ENCODE results near the gene HS2ST1.

HS2ST1 gene

GRCh38 chr1:87144316-87144895 lies 230.0 kb downstream of the HS2ST1 start:
- DNase-seq = no peak

GRCh38 chr1:87144981-87145380 lies 230.5 kb downstream of the HS2ST1 start:
- no peak for DNase-seq

GRCh38 chr1:87146538-87146937 lies 232.1 kb downstream of the HS2ST1 start:
- peak; percentile 15 for DNase-seq

- no peak for DNase-seq
Observed at GRCh38 chr1:87146986-87147385, 232.6 kb downstream of the HS2ST1 start.

- DNase-seq = no peak
Observed at GRCh38 chr1:87147851-87148250, 233.4 kb downstream of the HS2ST1 start.

GRCh38 chr1:87148661-87149060 lies 234.2 kb downstream of the HS2ST1 start:
- DNase-seq = no peak

GRCh38 chr1:87149241-87150041 lies 235.0 kb downstream of the HS2ST1 start:
- DNase-seq = no peak

GRCh38 chr1:87150143-87150542 lies 235.7 kb downstream of the HS2ST1 start:
- no peak for DNase-seq

- peak; percentile 31 for DNase-seq
Observed at GRCh38 chr1:87151500-87152421, 237.3 kb downstream of the HS2ST1 start.

GRCh38 chr1:87154384-87154783 lies 239.9 kb downstream of the HS2ST1 start:
- DNase-seq = no peak

- no peak for DNase-seq
Observed at GRCh38 chr1:87155170-87155569, 240.7 kb downstream of the HS2ST1 start.

GRCh38 chr1:87155648-87156047 lies 241.2 kb downstream of the HS2ST1 start:
- no peak for DNase-seq

- no peak for DNase-seq
Observed at GRCh38 chr1:87156124-87156523, 241.7 kb downstream of the HS2ST1 start.

- DNase-seq = no peak
Observed at GRCh38 chr1:87159378-87159915, 245.0 kb downstream of the HS2ST1 start.

All from OCI-M1 (cell line).